ENCODE results near the gene TNNT2. TPM values are rescaled to one million over a fixed set of nuclear protein-coding genes. Genes with fewer than 3 reads are reported as not detected.

The TNNT2 gene
- total RNA-seq, 1 experiment from 2014 or later, result 6.4 TPM

DNA sequence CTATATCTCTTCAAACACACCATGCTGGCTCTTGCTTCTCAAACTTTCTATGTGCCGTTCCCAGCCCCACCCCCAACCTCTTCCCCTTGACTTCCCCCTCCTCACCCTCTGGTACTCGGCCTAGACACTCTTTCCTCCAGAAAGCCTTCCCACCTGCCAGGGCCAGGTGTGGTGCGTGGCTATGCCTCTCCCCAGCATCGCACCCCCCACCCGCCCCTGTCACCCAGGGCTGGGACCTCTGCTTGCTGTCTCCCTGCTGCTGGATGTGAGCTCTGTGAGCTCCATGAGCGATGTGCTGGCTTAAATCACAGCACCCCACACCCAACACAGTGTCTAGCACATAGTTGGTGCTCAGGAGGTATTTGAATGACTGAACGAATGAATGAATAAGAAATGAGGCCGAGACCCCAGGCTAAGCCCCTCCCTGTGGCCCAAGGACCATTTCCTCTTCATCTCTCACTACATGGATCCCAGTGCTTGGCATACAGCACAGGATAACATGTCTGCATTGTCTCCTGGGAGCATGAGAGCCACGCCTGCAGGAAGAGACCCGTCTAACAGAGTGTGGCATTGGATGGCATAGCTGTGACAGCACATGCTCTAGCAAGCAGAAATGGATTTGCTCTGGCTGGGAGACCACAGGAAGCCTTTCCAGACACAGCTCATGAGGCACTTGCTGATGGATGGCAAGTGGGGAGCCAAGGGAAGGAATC is 19.7 kb downstream of the TNNT2 start:
- Histone ChIP-seq H3F3A (ENCODE audit: insufficient read depth, low read depth) (no peaks in the 10 kb centered on the region), H3K36me3 (ENCODE audit: low read depth) (no peaks in the 10 kb centered on the region), H3K27ac (no peak overlapping the region), H3K4me2 (no peak overlapping the region), H4K20me1 (ENCODE audit: insufficient read depth) (peaks cover 2% of the 10 kb centered on the region; the same call in 1 of the 2 replicates), H3K4me3 (no peak overlapping the region), H3K4me1 (replicated peaks; ENCODE audit: insufficient read depth) (peaks cover 10% of the 10 kb centered on the region; the same call in 1 of the 2 replicates), H3K9me2 (ENCODE audit: insufficient read depth) (no peaks in the 10 kb centered on the region), H3K79me2 (ENCODE audit: low read depth) (no peaks in the 10 kb centered on the region), H3K27me3 (ENCODE audit: insufficient read depth, low read depth) (no peaks in the 10 kb centered on the region), H3K9me3 (ENCODE audit: insufficient read depth, low read depth) (no peaks in the 10 kb centered on the region), H2AFZ (no peak overlapping the region)
- BruUV-seq (replicated peaks), result no TSS peak
- no peak for DNase-seq
- intact Hi-C loops (cut with micrococcal nuclease; ENCODE audit: unreplicated experiment), result no loop called here
- no peak for TF ChIP-seq EZH2 (IDR thresholded peaks at IDR 0.05; ENCODE audit: low read depth)
- TF ChIP-seq, protein P1, sequence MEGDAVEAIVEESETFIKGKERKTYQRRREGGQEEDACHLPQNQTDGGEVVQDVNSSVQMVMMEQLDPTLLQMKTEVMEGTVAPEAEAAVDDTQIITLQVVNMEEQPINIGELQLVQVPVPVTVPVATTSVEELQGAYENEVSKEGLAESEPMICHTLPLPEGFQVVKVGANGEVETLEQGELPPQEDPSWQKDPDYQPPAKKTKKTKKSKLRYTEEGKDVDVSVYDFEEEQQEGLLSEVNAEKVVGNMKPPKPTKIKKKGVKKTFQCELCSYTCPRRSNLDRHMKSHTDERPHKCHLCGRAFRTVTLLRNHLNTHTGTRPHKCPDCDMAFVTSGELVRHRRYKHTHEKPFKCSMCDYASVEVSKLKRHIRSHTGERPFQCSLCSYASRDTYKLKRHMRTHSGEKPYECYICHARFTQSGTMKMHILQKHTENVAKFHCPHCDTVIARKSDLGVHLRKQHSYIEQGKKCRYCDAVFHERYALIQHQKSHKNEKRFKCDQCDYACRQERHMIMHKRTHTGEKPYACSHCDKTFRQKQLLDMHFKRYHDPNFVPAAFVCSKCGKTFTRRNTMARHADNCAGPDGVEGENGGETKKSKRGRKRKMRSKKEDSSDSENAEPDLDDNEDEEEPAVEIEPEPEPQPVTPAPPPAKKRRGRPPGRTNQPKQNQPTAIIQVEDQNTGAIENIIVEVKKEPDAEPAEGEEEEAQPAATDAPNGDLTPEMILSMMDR (conservative IDR thresholded peaks at IDR 0.05), result no peak
- CTCF ChIA-PET, result interaction anchor here (0.6 to 1.5 kb wide), 6 partner anchors 8 to 385 kb away, joined by 3 to 5 read pairs (median 4); no protein-coding TSS in a partner anchor
- POLR2A ChIA-PET (ENCODE audit: unreplicated experiment), result interaction anchor here (0.5 to 0.6 kb wide), 2 partner anchors 23 to 62 kb away, joined by 4 to 7 read pairs; no protein-coding TSS in a partner anchor

GRCh38 chr1:201357211-201357610 is 20.3 kb downstream of the TNNT2 start:
- Histone ChIP-seq H3K4me3 (no peak overlapping the region), H3K79me2 (ENCODE audit: low read depth) (no peaks in the 10 kb centered on the region), H4K20me1 (ENCODE audit: insufficient read depth) (peaks cover 2% of the 10 kb centered on the region; the same call in 1 of the 2 replicates), H3K4me2 (no peak overlapping the region), H2AFZ (no peak overlapping the region), H3F3A (ENCODE audit: insufficient read depth, low read depth) (no peaks in the 10 kb centered on the region), H3K9me3 (ENCODE audit: insufficient read depth, low read depth) (no peaks in the 10 kb centered on the region), H3K4me1 (replicated peaks; ENCODE audit: insufficient read depth) (peaks cover 13% of the 10 kb centered on the region; the same call in 1 of the 2 replicates), H3K36me3 (ENCODE audit: low read depth) (no peaks in the 10 kb centered on the region), H3K9me2 (ENCODE audit: insufficient read depth) (no peaks in the 10 kb centered on the region), H3K27ac (no peak overlapping the region), H3K27me3 (ENCODE audit: insufficient read depth, low read depth) (no peaks in the 10 kb centered on the region)
- CTCF ChIA-PET, result no interaction called here
- POLR2A ChIA-PET (ENCODE audit: unreplicated experiment), result no interaction called here
- BruUV-seq (replicated peaks), result no TSS peak
- intact Hi-C loops (cut with micrococcal nuclease; ENCODE audit: unreplicated experiment), result no loop called here
- TF ChIP-seq EZH2 (IDR thresholded peaks at IDR 0.05; ENCODE audit: low read depth), result no peak
- TF ChIP-seq, protein P1 (conservative IDR thresholded peaks at IDR 0.05), result no peak
- DNase-seq, result no peak

- Histone ChIP-seq H4K20me1 (ENCODE audit: insufficient read depth) (peaks cover 2% of the 10 kb centered on the region; the same call in 1 of the 2 replicates), H3K79me2 (ENCODE audit: low read depth) (no peaks in the 10 kb centered on the region), H2AFZ (no peak overlapping the region), H3K27me3 (ENCODE audit: insufficient read depth, low read depth) (no peaks in the 10 kb centered on the region), H3K4me3 (no peak overlapping the region), H3K9me2 (ENCODE audit: insufficient read depth) (no peaks in the 10 kb centered on the region), H3K27ac (no peak overlapping the region), H3K36me3 (ENCODE audit: low read depth) (no peaks in the 10 kb centered on the region), H3K9me3 (ENCODE audit: insufficient read depth, low read depth) (no peaks in the 10 kb centered on the region), H3K4me2 (no peak overlapping the region), H3F3A (ENCODE audit: insufficient read depth, low read depth) (no peaks in the 10 kb centered on the region), H3K4me1 (replicated peaks; ENCODE audit: insufficient read depth) (peaks cover 13% of the 10 kb centered on the region; the same call in 1 of the 2 replicates)
- ChIA-PET POLR2A (ENCODE audit: unreplicated experiment) (no interaction called here), CTCF (no interaction called here)
- TF ChIP-seq, protein P1 (conservative IDR thresholded peaks at IDR 0.05), result no peak
- TF ChIP-seq EZH2 (IDR thresholded peaks at IDR 0.05; ENCODE audit: low read depth), result no peak
- intact Hi-C loops (cut with micrococcal nuclease; ENCODE audit: unreplicated experiment), result no loop called here
- BruUV-seq (replicated peaks), result no TSS peak
- no peak for DNase-seq
Measured at GRCh38 chr1:201356701-201357100, 20.8 kb downstream of the TNNT2 start.

Measured in PC-9 (cell line).